T47D (cell line): ENCODE data around the gene CHRNE.
"Not testable (repeated sequence)": the region's sequence is repeated elsewhere in the genome, so short reads cannot be mapped to it uniquely, and the experiment has no call there.

Source experiments
- DNase-seq, 2 experiments: peaks; one replicate each; pipeline versions ENCODE4 v3.0.0 to v3.0.0-alpha.2; 2011 to 2012; ENCODE audit warnings: low read depth in 1 of 2, low spot score in 1 of 2
- JUND ChIP-seq: IDR thresholded peaks from 2 replicates; pipeline ENCODE4 v1.6.1; 2012; ENCODE audit warnings: low read depth
- in situ Hi-C: cut with HindIII; loops from 2 replicates; pipeline ENCODE4 v1.10.0; 2016; ENCODE audit warnings: low sequenced_read_pairs, low pct_unique_long_range_greater_than_20kb

CHRNE gene

DNA sequence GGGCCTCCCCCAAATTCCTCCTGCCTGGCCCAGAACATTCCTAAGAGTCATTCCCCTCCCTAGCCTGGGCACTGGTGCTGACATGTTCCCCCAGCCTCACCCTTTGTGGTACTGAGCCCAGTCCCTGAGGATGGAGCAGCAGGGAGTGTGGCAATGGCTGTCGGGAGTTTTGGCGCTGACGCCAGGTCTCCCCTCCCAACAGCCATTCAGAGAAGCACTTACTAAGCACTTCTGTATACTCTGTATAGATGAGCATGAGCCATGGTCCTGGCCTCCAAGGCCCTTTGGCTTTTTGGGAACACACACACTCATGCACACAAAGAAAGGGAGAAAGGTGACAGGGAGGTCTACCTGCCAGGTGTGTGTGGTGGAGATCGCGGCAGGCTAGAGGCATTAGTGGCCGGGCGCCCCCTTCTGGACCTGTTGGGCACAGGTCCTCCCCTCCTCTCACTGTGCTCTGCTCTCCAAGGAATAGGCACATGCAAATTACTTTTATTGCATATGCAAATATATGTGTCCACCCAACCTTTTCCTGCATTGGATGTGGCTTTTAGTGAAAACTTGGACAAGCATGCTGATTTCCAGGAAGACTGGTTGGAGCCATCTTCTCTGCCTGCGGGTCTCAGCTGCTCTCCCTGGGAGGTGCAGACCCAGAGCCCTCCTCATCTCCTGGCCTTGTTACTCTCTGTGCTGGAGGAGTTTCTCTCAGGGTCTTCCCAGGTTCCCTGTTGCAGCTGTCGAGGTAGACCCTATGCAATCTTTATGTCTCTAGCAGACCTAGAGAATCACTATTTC lies 20.9 kb downstream of the CHRNE start:
- TF ChIP-seq JUND, result no peak
- in situ Hi-C loops, result no loop called here
- peak; percentile 58 to 80 for DNase-seq

- in situ Hi-C loops, result no loop called here
Observed at GRCh38 chr17:4880857-4881256, 22.0 kb downstream of the CHRNE start.

GRCh38 chr17:4879601-4880000 lies 23.3 kb downstream of the CHRNE start:
- TF ChIP-seq JUND, result no peak
- in situ Hi-C loops, result no loop called here
- DNase-seq, result no peak

More at GRCh38 chr17:4880857-4881256, 22.0 kb downstream of the CHRNE start:
- no peak for TF ChIP-seq JUND
- DNase-seq, result no peak

- in situ Hi-C loops, result no loop called here
- TF ChIP-seq JUND, result no peak
- DNase-seq, result no peak
Observed at GRCh38 chr17:4877089-4877488, 25.8 kb downstream of the CHRNE start.

DNA sequence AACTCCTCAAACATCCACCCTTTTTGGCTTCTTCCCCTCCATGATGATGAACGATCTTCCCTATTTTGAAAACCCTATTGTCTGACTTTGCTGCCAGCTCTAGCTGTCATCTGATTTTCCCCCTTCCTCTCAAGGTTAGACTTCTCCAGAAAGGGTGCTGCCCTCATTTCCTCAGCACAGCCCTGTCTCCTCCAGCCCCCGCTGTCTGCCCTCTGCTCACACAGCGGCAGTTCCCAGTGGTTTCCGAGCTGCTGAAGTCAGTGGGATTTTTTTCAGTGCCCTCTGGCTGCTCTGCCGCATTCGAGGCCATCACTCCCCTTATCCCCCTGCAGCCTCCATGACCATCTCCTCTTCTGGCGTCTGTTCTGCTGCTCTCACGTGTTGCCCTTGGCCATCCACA lies 30.1 kb downstream of the CHRNE start:
- DNase-seq, result no peak
- TF ChIP-seq JUND, result no peak
- in situ Hi-C loops, result no loop called here

- in situ Hi-C loops, result no loop called here
- no peak for DNase-seq
- no peak for TF ChIP-seq JUND
Observed at GRCh38 chr17:4870855-4871254, 32.0 kb downstream of the CHRNE start.

DNA sequence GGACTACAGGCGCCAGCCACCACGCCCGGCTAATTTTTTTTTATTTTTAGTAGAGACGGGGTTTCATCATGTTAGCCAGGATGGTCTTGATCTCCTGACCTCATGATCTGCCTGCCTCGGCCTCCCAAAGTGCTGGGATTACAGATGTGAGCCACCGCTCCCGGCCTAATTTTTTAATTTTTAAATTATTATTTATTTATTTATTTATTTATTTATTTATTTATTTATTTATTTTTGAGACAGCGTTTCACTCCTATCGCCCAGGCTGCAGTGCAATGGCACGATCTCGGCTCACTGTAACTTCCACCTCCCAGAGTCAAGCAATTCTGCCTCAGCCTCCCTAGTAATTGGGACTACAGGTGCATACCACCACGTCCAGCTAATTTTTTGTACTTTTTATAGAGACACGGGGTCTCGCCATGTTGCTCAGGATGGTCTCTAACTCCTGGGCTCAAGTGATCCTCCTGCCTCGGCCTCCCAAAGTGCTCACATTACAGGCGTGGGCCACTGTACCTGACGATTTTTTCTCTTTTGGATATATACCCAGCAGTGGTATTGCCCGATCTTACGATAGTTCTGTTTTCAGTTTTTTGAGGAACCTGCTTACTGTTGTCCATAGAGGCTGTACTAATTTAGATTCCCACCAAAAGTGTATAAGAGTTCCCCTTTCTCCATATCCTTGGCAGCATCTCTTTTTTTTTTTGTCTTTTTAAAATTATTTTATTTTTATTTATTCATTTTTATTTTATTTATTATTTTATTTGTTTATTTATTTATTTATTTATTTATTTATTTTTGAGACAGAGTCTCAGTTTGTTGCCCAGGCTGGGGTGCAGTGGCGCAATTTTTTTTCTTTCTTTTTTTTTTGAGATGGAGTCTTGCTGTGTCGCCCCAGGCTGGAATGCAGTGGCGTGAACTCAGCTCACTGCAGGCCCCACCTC lies 33.6 kb downstream of the CHRNE start:
- DNase-seq, in situ Hi-C loops: not testable (repeated sequence)

- DNase-seq, in situ Hi-C loops: not testable (repeated sequence)
Observed at GRCh38 chr17:4867535-4867934, 35.4 kb downstream of the CHRNE start.

DNA sequence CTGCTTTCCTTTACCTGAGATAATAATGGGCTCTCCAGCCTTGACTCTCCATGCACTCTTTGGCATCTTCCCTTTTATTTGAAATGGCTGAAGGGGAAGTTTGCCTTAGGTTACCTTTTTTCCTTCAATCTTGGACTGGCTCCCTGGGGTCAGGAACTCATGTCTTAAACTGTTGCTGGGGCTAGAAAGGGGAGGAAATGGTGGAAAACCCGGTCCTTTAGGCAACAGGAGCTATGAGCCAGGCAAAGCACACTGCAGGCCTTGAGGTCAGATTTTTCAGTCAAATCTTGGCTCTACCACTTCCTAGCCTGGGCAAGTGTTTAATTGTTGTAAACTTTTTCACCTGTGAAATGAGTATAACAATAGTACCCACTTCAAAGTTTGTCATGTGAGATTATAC lies 39.6 kb downstream of the CHRNE start:
- no peak for DNase-seq
- TF ChIP-seq JUND, result no peak
- in situ Hi-C loops, result no loop called here

GRCh38 chr17:4862720-4863119 lies 40.2 kb downstream of the CHRNE start:
- TF ChIP-seq JUND, result no peak
- DNase-seq, result no peak
- in situ Hi-C loops, result no loop called here

- no peak for DNase-seq
- in situ Hi-C loops, result no loop called here
- no peak for TF ChIP-seq JUND
Observed at GRCh38 chr17:4861052-4861451, 41.8 kb downstream of the CHRNE start.

GRCh38 chr17:4860651-4861050 lies 42.2 kb downstream of the CHRNE start:
- in situ Hi-C loops, result no loop called here
- no peak for DNase-seq

More at GRCh38 chr17:4860651-4861050, 42.2 kb downstream of the CHRNE start:
- TF ChIP-seq JUND, result no peak
